Osteoblast (primary cell): ENCODE results near the gene PYCR2. TPM values are rescaled to one million over a fixed set of nuclear protein-coding genes. Genes with fewer than 3 reads are reported as not detected.

Experiments
- DNase-seq: peaks from one replicate; pipeline ENCODE4 v3.0.0; 2011; ENCODE audit warnings: low spot score, mixed read lengths; ENCODE audit not compliant: insufficient read length; ENCODE audit errors: missing footprints
- H2AFZ ChIP-seq: 2 replicates; pipeline ENCODE4 v1.6.0; 2011; ENCODE audit warnings: mild to moderate bottlenecking, low read length
- H3K27ac ChIP-seq: 2 replicates; pipeline ENCODE4 v1.5.1; 2011; ENCODE audit warnings: mild to moderate bottlenecking, low read depth, low read length, moderate library complexity
- H3K27me3 ChIP-seq: 2 replicates; pipeline ENCODE4 v1.6.0; 2012; ENCODE audit warnings: mild to moderate bottlenecking, control low read depth, inconsistent platforms, low read length, moderate library complexity; ENCODE audit not compliant: insufficient read depth
- H3K36me3 ChIP-seq: 2 replicates; pipeline ENCODE4 v1.5.1; 2011; ENCODE audit warnings: mild to moderate bottlenecking, low read length, control low read depth, moderate library complexity; ENCODE audit not compliant: insufficient read depth
- H3K4me1 ChIP-seq: 2 replicates; pipeline ENCODE4 v1.5.1; 2011; ENCODE audit warnings: mild to moderate bottlenecking, low read length, control low read depth, moderate library complexity; ENCODE audit not compliant: insufficient read depth
- H3K4me2 ChIP-seq: 2 replicates; pipeline ENCODE4 v1.6.0; 2011; ENCODE audit warnings: mild to moderate bottlenecking, low read length; ENCODE audit not compliant: insufficient read depth
- H3K4me3 ChIP-seq: fragments of 200-600 bp; sonication (generic); 3 replicates; pipeline ENCODE4 v1.5.1; 2012; ENCODE audit warnings: mild to moderate bottlenecking, low read length, inconsistent platforms; ENCODE audit not compliant: insufficient read depth
- H3K79me2 ChIP-seq: 2 replicates; pipeline ENCODE4 v1.6.0; 2012; ENCODE audit warnings: mild to moderate bottlenecking, low read length, control low read depth, inconsistent platforms; ENCODE audit not compliant: insufficient read depth
- H3K9me3 ChIP-seq: 2 replicates; pipeline ENCODE4 v1.5.1; 2011; ENCODE audit warnings: low read depth, low read length, control low read depth
- H4K20me1 ChIP-seq: 2 replicates; pipeline ENCODE4 v1.6.0; 2012; ENCODE audit warnings: mild to moderate bottlenecking, low read length, control low read depth; ENCODE audit not compliant: insufficient read depth
- CTCF ChIP-seq: IDR thresholded peaks from 2 replicates; pipeline ENCODE4 v1.5.1; 2011; ENCODE audit warnings: mild to moderate bottlenecking, low read depth, low read length, moderate library complexity; ENCODE audit errors: extremely low read depth
- total RNA-seq: library from RNA; depleted of rRNA; stranded (reverse); fragments of >200 nt; gene quantifications from 2 replicates; pipeline ENCODE4 v1.2.3, GENCODE V29; 2012

The PYCR2 gene
- total RNA-seq, 1 donor, result 29.0 TPM

GRCh38 chr1:225921734-225922709, 2.0 kb downstream of the PYCR2 start:
- peaks cover 26% of the 10 kb centered on the region for H3K36me3 ChIP-seq
- no peak overlapping the region for H2AFZ ChIP-seq
- H3K4me3 ChIP-seq, result no peak overlapping the region
- H3K9me3 ChIP-seq, result no peaks in the 10 kb centered on the region
- H3K79me2 ChIP-seq, result peaks cover 29% of the 10 kb centered on the region
- peak overlapping the region; percentile 12 for H3K27ac ChIP-seq
- no peak for TF ChIP-seq CTCF
- H4K20me1 ChIP-seq, result peaks cover 14% of the 10 kb centered on the region
- H3K27me3 ChIP-seq, result no peaks in the 10 kb centered on the region
- peaks cover 17% of the 10 kb centered on the region for H3K4me1 ChIP-seq
- DNase-seq, result no peak
- no peak overlapping the region for H3K4me2 ChIP-seq

GRCh38 chr1:225919906-225920305, 4.1 kb downstream of the PYCR2 start:
- peak; percentile 95 for DNase-seq
- H3K27me3 ChIP-seq, result no peaks in the 10 kb centered on the region
- H3K4me1 ChIP-seq, result peaks cover 12% of the 10 kb centered on the region
- TF ChIP-seq CTCF, result no peak
- H3K4me3 ChIP-seq, result no peak overlapping the region
- no peak overlapping the region for H3K4me2 ChIP-seq
- peaks cover 29% of the 10 kb centered on the region for H3K79me2 ChIP-seq
- H3K36me3 ChIP-seq, result peaks cover 29% of the 10 kb centered on the region
- H3K9me3 ChIP-seq, result no peaks in the 10 kb centered on the region
- H2AFZ ChIP-seq, result no peak overlapping the region
- no peak overlapping the region for H3K27ac ChIP-seq
- peaks cover 14% of the 10 kb centered on the region for H4K20me1 ChIP-seq

- Histone ChIP-seq H3K4me1 (peaks cover 12% of the 10 kb centered on the region), H3K4me3 (no peak overlapping the region), H3K27me3 (no peaks in the 10 kb centered on the region), H3K4me2 (no peak overlapping the region), H4K20me1 (peaks cover 14% of the 10 kb centered on the region), H2AFZ (no peak overlapping the region), H3K27ac (no peak overlapping the region), H3K79me2 (peaks cover 22% of the 10 kb centered on the region), H3K36me3 (peaks cover 29% of the 10 kb centered on the region), H3K9me3 (no peaks in the 10 kb centered on the region)
- no peak for TF ChIP-seq CTCF
- no peak for DNase-seq
Observed at GRCh38 chr1:225918280-225918679, 5.8 kb downstream of the PYCR2 start.

- H3K4me1 ChIP-seq, result peaks cover 7% of the 10 kb centered on the region
- TF ChIP-seq CTCF, result no peak
- no peaks in the 10 kb centered on the region for H3K27me3 ChIP-seq
- no peaks in the 10 kb centered on the region for H3K9me3 ChIP-seq
- peaks cover 26% of the 10 kb centered on the region for H3K36me3 ChIP-seq
- no peak for DNase-seq
- H3K4me3 ChIP-seq, result no peak overlapping the region
- no peak overlapping the region for H2AFZ ChIP-seq
- no peak overlapping the region for H3K4me2 ChIP-seq
- peaks cover 14% of the 10 kb centered on the region for H4K20me1 ChIP-seq
- H3K79me2 ChIP-seq, result peaks cover 15% of the 10 kb centered on the region
- H3K27ac ChIP-seq, result no peak overlapping the region
Observed at GRCh38 chr1:225917536-225917935, 6.5 kb downstream of the PYCR2 start.
